WTC11 (cell line): ENCODE results near the gene UMAD1.

ENCODE experiments used
- AFF4 ChIP-seq: sonication (generic); formaldehyde crosslinking; IDR thresholded peaks from 2 replicates; pipeline ENCODE4 v1.8.1; 2023; ENCODE audit warnings: mild to moderate bottlenecking, missing genetic modification reagents, borderline replicate concordance
- ATF1 ChIP-seq: sonication (generic); formaldehyde crosslinking; IDR thresholded peaks from 2 replicates; pipeline ENCODE4 v1.8.1; 2023; ENCODE audit warnings: mild to moderate bottlenecking, moderate library complexity, missing genetic modification reagents
- ATF2 ChIP-seq: sonication (generic); formaldehyde crosslinking; IDR thresholded peaks from 2 replicates; pipeline ENCODE4 v1.8.1; 2022; ENCODE audit warnings: low read depth, missing genetic modification reagents, borderline replicate concordance
- CREB1 ChIP-seq: sonication (generic); formaldehyde crosslinking; IDR thresholded peaks from 2 replicates; pipeline ENCODE4 v1.8.0; 2023; ENCODE audit warnings: mild to moderate bottlenecking, missing genetic modification reagents
- CTCF ChIP-seq: fragments of 200-600 bp; IDR thresholded peaks from 2 replicates; pipeline ENCODE4 v1.8.0; 2022; ENCODE audit warnings: antibody characterized with exemption
- JUN ChIP-seq: sonication (generic); formaldehyde crosslinking; IDR thresholded peaks from 2 replicates; pipeline ENCODE4 v1.8.0; 2023; ENCODE audit warnings: mild to moderate bottlenecking, missing genetic modification reagents
- MAX ChIP-seq: sonication (generic); formaldehyde crosslinking; IDR thresholded peaks from 2 replicates; pipeline ENCODE4 v1.8.0; 2022; ENCODE audit warnings: mild to moderate bottlenecking, missing genetic modification reagents
- NR2C2 ChIP-seq: sonication (generic); formaldehyde crosslinking; IDR thresholded peaks from 2 replicates; pipeline ENCODE4 v1.8.0; 2022; ENCODE audit warnings: mild to moderate bottlenecking, missing genetic modification reagents
- PREB ChIP-seq: sonication (generic); formaldehyde crosslinking; IDR thresholded peaks from 2 replicates; pipeline ENCODE4 v1.8.1; 2022; ENCODE audit warnings: mild to moderate bottlenecking, missing genetic modification reagents, moderate library complexity, borderline replicate concordance
- SP1 ChIP-seq: sonication (generic); formaldehyde crosslinking; conservative IDR thresholded peaks from 2 replicates; pipeline ENCODE4 v1.8.1; 2022; ENCODE audit warnings: missing genetic modification reagents
- ZNF121 ChIP-seq: sonication (generic); formaldehyde crosslinking; IDR thresholded peaks from 2 replicates; pipeline ENCODE4 v1.8.0; 2023; ENCODE audit warnings: missing genetic modification reagents

GRCh38 chr7:7688956-7689355 is 48.4 kb downstream of the UMAD1 start:
- no peak for TF ChIP-seq ZNF121 (CRISPR knock-in tag)
- TF ChIP-seq MAX (CRISPR knock-in tag), result no peak
- TF ChIP-seq CTCF, result no peak
- TF ChIP-seq SP1 (CRISPR knock-in tag), result no peak
- no peak for TF ChIP-seq CREB1 (CRISPR knock-in tag)
- no peak for TF ChIP-seq PREB (CRISPR knock-in tag)
- no peak for TF ChIP-seq AFF4 (CRISPR knock-in tag)
- no peak for TF ChIP-seq NR2C2 (CRISPR knock-in tag)
- no peak for TF ChIP-seq ATF2 (CRISPR knock-in tag)
- TF ChIP-seq ATF1 (CRISPR knock-in tag), result no peak
- TF ChIP-seq JUN (CRISPR knock-in tag), result no peak
